ENCODE data around the gene PTPRT.

GRCh38 chr20:42051921-42052320, 1137.8 kb downstream of the PTPRT start:
- TF ChIP-seq POLR2A (IDR thresholded peaks at IDR 0.05) (no peak), CTCF (IDR thresholded peaks at IDR 0.05) (no peak), POLR2AphosphoS5 (IDR thresholded peaks at IDR 0.05) (no peak)

All from breast epithelium (tissue), 3 donors.